GM04503 (cell line): ENCODE data around the gene NEBL.
A peak's percentile ranks its signal among the peaks of the same experiment; 100 is the strongest.

Experiments used
- DNase-seq: peaks from one replicate; pipeline ENCODE4 v3.0.0-alpha.2; 2012; ENCODE audit warnings: low read depth

NEBL gene

DNA sequence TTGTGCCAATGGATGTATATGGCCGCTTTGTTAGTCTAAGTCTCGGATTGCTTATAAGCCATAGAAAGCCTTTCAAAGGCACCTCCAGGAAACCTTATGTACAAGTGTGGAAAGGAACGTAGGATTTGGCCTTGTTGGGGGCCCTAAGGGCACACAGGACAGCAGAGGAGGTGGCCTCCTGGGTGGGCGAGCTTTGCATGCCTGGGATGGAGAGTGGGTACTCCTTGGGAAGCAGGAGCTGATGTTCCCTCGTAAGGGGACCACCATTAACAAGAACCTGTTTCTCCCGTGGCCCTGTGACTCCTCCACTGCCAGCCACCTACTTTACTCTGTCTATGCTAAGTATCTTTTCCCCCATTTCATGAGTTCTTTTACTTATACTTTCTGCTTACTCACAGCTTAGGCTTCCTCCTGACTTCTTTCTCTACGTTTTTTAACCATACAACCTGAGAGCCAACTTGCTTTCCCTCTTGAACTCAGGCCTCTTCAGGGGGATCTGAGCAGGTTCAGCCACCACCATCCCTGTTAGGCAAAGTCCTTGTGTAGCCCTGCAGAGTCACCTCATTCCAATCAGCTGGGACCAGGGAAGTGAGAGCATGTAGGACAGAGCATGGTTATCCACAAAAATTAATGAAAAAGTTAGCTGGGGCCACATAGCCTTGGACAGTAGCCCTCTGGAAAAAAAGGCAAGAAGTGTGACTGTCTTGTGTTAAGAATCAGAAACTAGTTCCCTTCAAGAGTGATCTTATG is 118.9 kb downstream of the NEBL start:
- no peak for DNase-seq

DNA sequence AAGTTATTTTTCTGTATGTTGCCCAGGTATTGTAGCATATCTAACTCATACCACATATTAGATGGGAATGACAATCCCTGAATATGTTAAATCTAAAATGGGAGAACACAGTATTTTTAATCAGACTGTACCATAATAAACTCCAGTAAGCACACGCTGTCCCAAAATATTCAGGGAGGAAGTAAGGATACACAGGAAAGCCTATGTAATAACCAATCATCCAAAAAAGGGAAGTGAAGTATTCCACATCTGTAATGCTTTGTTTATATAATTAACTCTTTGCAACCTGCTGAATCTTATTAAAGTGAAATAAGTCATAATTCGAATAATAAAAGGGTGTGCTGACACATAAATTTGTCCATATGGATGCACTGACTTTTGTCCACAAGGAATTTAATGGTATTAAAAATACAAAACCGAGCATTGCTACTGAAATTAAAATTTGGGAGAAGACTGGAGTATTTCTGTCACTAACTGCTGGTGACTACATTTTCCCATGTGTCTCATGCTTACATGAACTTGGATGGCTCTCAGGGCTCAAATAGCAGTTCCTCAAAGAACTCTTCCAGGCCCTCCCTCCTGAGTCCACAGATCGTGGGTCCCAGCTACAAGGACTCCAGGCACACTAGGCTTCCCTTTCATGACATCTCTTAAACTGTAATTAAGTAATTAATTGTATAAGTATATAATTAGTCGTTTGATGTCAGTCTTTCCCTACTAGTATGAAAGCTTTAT is 120.6 kb downstream of the NEBL start:
- no peak for DNase-seq

- no peak for DNase-seq
Observed at GRCh38 chr10:20771051-20771450, 126.1 kb downstream of the NEBL start.

- no peak for DNase-seq
Observed at GRCh38 chr10:20769481-20769880, 127.6 kb downstream of the NEBL start.

- no peak for DNase-seq
Observed at GRCh38 chr10:20768843-20769242, 128.3 kb downstream of the NEBL start.

DNA sequence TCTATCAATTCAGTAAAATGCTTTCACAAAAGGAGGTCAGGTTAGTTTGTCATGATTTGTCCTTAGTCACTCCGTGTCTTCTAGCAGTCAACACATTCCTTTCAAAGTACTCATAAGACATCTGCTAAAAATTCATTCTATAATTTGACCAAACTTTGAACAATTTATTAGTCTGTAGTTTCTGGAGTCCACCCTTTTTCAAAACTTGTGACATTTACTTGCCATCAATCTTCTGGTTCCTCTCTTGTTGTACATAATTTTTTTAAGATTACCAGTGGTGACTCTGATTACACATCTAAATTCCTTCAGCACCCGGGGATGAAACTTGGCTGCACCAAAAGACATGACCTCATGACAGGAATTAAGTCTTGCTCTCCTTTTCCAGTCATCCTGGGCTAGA is 130.1 kb downstream of the NEBL start:
- peak; percentile 4 for DNase-seq

DNA sequence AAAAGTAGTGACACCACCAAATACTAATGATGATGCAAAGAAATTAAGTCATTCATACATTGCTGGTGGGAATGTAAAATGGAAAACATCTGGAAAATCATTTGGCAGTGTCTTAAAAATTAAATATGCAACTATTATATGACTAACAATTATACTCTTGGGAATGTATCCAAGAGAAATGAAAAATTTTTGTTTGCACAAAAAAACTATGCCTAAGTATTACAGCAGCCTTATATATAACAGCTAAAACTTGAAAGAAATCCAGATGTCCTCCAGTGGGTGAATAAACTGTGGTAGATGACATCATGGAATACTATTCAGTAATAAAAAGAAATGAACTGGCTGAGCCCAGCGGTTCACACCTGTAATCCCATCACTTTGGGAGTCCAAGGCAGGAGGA is 132.0 kb downstream of the NEBL start:
- no peak for DNase-seq

- no peak for DNase-seq
Observed at GRCh38 chr10:20760460-20760859, 136.7 kb downstream of the NEBL start.

- no peak for DNase-seq
Observed at GRCh38 chr10:20748551-20748950, 148.6 kb downstream of the NEBL start.

- DNase-seq = no peak
Observed at GRCh38 chr10:20747782-20748181, 149.3 kb downstream of the NEBL start.

- no peak for DNase-seq
Observed at GRCh38 chr10:20746856-20747255, 150.3 kb downstream of the NEBL start.

- no peak for DNase-seq
Observed at GRCh38 chr10:20745556-20746375, 151.3 kb downstream of the NEBL start.

DNA sequence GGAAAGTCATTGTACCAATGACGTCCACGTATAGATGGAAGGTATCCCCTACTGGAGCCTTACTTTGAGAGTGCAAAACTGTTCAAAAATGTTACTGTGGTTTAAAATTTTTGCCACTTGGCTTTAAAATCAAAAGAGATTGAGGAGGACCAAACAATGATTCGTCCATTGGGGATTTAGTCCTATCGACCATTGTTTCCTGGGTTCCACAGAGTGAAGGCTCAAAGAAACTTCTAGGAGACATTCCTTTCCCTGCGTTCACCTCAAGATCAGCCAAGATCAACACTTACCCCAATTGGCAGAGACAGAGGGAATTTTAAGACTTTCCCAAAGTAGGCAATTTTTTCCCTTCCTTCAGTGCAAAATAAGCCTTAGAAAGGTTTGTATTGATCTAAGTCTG is 152.3 kb downstream of the NEBL start:
- no peak for DNase-seq

GRCh38 chr10:20743942-20744341 is 153.2 kb downstream of the NEBL start:
- DNase-seq = no peak

DNA sequence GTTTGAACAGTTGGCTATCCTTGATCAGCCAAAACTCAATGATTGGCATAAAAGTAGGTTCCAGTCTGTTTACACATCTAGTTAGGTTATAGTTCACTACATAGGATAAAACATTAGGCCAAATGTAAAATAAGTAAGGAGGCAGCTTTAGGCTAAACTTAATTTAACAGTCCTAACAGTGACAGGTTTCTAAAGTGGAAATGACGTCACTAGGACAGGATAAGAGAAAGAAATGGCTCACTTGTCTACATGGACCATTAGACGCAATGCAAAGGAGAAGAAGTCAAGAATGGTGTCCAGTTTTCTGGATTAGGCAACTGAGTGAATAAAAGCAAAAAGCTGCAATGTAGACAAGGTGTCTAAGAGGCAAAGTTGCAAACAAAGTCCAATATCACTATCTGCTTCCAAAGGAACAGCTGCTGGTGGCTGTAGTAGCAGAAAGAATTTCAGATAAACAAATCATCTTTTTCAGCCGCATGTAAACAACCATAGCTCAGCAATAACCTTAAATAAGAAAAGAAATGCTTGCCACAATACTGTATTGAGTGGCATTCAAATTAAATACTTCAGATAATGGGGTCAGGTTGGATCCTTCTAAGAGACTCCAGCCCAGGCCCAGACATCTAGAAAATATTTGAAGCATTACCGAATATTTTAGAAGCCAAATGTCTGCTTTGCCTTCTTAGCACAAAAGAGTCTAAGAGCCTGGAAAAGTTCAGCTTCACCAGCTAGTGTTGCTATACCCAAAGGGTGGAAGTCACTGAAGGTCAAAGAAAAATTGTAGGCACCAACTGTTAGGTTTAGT is 154.2 kb downstream of the NEBL start:
- no peak for DNase-seq

DNA sequence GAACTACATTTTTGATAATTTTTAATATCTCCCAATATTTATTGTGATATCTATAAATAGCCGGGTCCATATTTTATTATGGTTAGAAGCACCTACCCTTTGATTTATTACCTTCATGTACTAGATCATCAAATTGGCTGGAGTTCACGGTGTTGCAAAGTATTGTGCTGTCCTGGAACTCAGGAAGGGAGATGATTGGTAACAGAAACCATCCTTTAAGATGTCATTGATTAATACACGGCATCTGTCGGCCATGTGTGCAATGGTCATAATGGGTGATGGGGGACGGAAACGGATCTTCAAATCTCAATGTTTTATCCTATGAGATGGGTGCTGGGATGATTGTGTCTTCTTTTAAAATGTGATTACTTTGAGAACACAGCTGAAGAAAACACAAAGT is 157.0 kb downstream of the NEBL start:
- DNase-seq = no peak

DNA sequence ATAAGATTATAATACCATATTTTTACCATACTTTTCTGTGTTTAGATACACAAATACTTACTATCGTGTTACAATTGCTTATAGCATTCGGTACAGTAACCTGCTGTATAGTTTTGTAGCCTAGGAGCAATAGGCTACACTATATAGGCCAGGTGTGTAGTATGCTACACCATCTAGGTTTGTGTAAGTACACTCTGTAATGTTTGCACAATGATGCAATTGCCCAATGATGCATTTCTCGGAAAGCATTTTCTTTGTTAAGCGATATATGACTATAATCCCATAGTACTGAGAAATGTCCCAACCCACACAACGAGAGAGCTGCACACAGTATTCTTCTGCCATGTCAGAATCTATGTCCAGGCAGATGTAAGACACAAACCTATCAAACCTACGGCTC is 160.0 kb downstream of the NEBL start:
- no peak for DNase-seq
